Aorta (tissue), 5 donors: ENCODE results near the gene ZNF605. TPM values are rescaled to one million over a fixed set of nuclear protein-coding genes. Genes with fewer than 3 reads are reported as not detected.
"Not testable (repeated sequence)": the region's sequence is repeated elsewhere in the genome, so short reads cannot be mapped to it uniquely, and the experiment has no call there.

ENCODE experiments used
- ATAC-seq: fragments of 200-7000 bp; cut with Tn5 transposase; one replicate; pipeline ENCODE4 v1.9.1; 2022; ENCODE audit warnings: moderate library complexity; ENCODE audit not compliant: low FRiP score
- DNase-seq, 2 donors: peaks; one replicate each; pipeline ENCODE4 v3.0.0-alpha.2; 2020
- H3K27ac ChIP-seq, 2 donors: one replicate each; pipeline ENCODE4 v1.5.1; 2013; ENCODE audit warnings: low read length in 2 of 2, mild to moderate bottlenecking in 2 of 2, moderate library complexity in 2 of 2, control low read depth in 1 of 2, inconsistent platforms in 1 of 2, low read depth in 1 of 2
- H3K27me3 ChIP-seq, 2 donors: one replicate each; pipeline ENCODE4 v1.6.1; 2013; ENCODE audit warnings: control low read depth in 1 of 2, low read length in 1 of 2, mild to moderate bottlenecking in 1 of 2, moderate library complexity in 1 of 2; ENCODE audit not compliant: insufficient read depth in 2 of 2, control insufficient read depth in 1 of 2
- H3K36me3 ChIP-seq, 2 donors: one replicate each; pipeline ENCODE4 v1.6.1; 2013; ENCODE audit warnings: control low read depth in 1 of 2, low read length in 1 of 2, mild to moderate bottlenecking in 1 of 2; ENCODE audit not compliant: insufficient read depth in 2 of 2, control insufficient read depth in 1 of 2
- H3K4me1 ChIP-seq, 2 donors: one replicate each; pipeline ENCODE4 v1.6.1; 2013; ENCODE audit warnings: low read length in 2 of 2, control low read depth in 1 of 2, mild to moderate bottlenecking in 1 of 2, moderate library complexity in 1 of 2; ENCODE audit not compliant: insufficient read depth in 2 of 2, control insufficient read depth in 1 of 2
- H3K4me3 ChIP-seq, 2 donors: one replicate each; pipeline ENCODE4 v1.5.1; 2013; ENCODE audit warnings: low read length in 2 of 2, control low read depth in 1 of 2, mild to moderate bottlenecking in 1 of 2
- H3K9me3 ChIP-seq: one replicate; pipeline ENCODE4 v1.6.1; 2013; ENCODE audit warnings: mild to moderate bottlenecking, low read length; ENCODE audit not compliant: control insufficient read depth
- WGBS, 2 donors: extraction: QIAGEN DNeasy Blood & Tissue Kit; methylation state at CpG; one replicate each; pipeline ENCODE4 v1.1.7; 2013; 5-methylcytosine and 5-hydroxymethylcytosine counted together
- intact Hi-C, 2 donors: fragments of 100-400 bp; cut with DNase I; formaldehyde crosslinking; loops; one replicate each; pipeline versions ENCODE4 v1.14.2 to v1.15.0; 2022
- long read RNA-seq, 2 donors: library from polyadenylated mRNA; unstranded; transcript quantifications; one replicate each; pipeline ENCODE4 v2.0.0, GENCODE V29; 2020 to 2021
- polyA plus RNA-seq, 2 donors: library from polyadenylated mRNA; stranded (reverse); fragments of 200-250 nt; gene quantifications; one replicate each; pipeline ENCODE4 v1.2.3, GENCODE V29; 2013
- total RNA-seq, 2 donors: library from RNA; stranded (reverse); fragmentation: NEBNext Ultra II Directional; extraction: Animal tissue kit (Norgen Biotek cat#: 25700); gene quantifications; one replicate each; pipeline ENCODE4 v1.2.1, GENCODE V29; 2021
- donor health status: healthy with polysubstance abuse.
- donor health status: Bipolar disorder and iron deficiency.
- donor health status: DM: no; HTN: no; CAD: no.
- donor health status: DM: no; HTN: no; CAD: no.
- donor health status: DM: yes; HTN: yes; CAD: no.

ZNF605 gene
- total RNA-seq (10 to 100 TPM; 13.7 to 19.4 TPM), polyA plus RNA-seq (1 to 10 TPM; 1.0 to 6.8 TPM)
- long read RNA-seq, donor 1, partial matches to known transcripts = 1 of 9 reads
- long read RNA-seq, donor 1, other reads (novel, unspliced or antisense) = 8 of 9 reads
- long read RNA-seq, donor 2, partial matches to known transcripts = 1 of 4 reads
- long read RNA-seq, donor 2, other reads (novel, unspliced or antisense) = 2 of 4 reads

- H3K9me3 ChIP-seq = peaks cover 6% of the 10 kb centered on the region
- no peaks in the 10 kb centered on the region for H3K27me3 ChIP-seq
- peaks cover 2 to 4% of the 10 kb centered on the region in 2 donors for H3K4me1 ChIP-seq
- DNase-seq (peak; percentile 94 to 97), ATAC-seq (peak; percentile 95)
- WGBS, 2 donors = 2% methylated on average over 49 to 67 of the region's 67 CpGs
- H3K27ac ChIP-seq = peak within 1 kb of the TSS; percentile 83 to 93
- intact Hi-C loops = loop anchor here in 1 of 2 donors (2.0 kb wide), 1 partner anchor 47 kb away; no protein-coding TSS in a partner anchor
- H3K4me3 ChIP-seq = peak within 1 kb of the TSS; percentile 97 to 99
- no peaks in the 10 kb centered on the region for H3K36me3 ChIP-seq
These were observed at the start of gene ZNF605 for GRCh38 chr12:132956011-132956788. ZNF605 (minus strand) TSS chr12:132956306; CDS start chr12:132945635, 10,671 bp downstream.

GRCh38 chr12:132998741-132999140, 42.6 kb upstream of the ZNF605 start:
- 34 to 48% methylated on average over 1 of the region's 1 CpG for WGBS, 2 donors
- H3K36me3 ChIP-seq = peaks cover 2 to 5% of the 10 kb centered on the region in 2 donors
- intact Hi-C loops = no loop called here
- ATAC-seq = no peak
- peaks cover 38% of the 10 kb centered on the region for H3K9me3 ChIP-seq
- no peaks in the 10 kb centered on the region for H3K4me1 ChIP-seq
- no peak for DNase-seq
- no peak overlapping the region for H3K27ac ChIP-seq
- no peak overlapping the region for H3K4me3 ChIP-seq
- H3K27me3 ChIP-seq = no peaks in the 10 kb centered on the region

- Histone ChIP-seq H3K9me3 (no peaks in the 10 kb centered on the region), H3K27me3 (no peaks in the 10 kb centered on the region), H3K4me1 (peaks cover 0 to 5% of the 10 kb centered on the region in 2 donors), H3K36me3 (no peaks in the 10 kb centered on the region), H3K4me3 (peak overlapping the region; percentile 52 to 91), H3K27ac (no peak overlapping the region)
- WGBS, 2 donors = 2 to 3% methylated on average over 11 of the region's 11 CpGs
- intact Hi-C loops = loop anchor here (1.0 to 10.0 kb wide), 3 partner anchors 48 to 94 kb away; partner anchors contain the start of genes ZNF84 (in 2 of the 2) and ZNF140 (in 1 of the 2)
- DNase-seq = no peak
- ATAC-seq = no peak
These were observed 30.7 kb upstream of the ZNF605 start for GRCh38 chr12:132986885-132987225.

GRCh38 chr12:132986001-132986884, 30.1 kb upstream of the ZNF605 start, which contains the start of gene ZNF26:
ZNF26 (plus strand) TSS chr12:132986367; CDS start chr12:132986841, 474 bp downstream.
- 0 to 1% methylated on average over 76 of the region's 76 CpGs for WGBS, 2 donors
- no peaks in the 10 kb centered on the region for H3K27me3 ChIP-seq
- H3K4me3 ChIP-seq = peak within 1 kb of the TSS; percentile 52 to 91
- peaks cover 0 to 5% of the 10 kb centered on the region in 2 donors for H3K4me1 ChIP-seq
- DNase-seq (peak; percentile 94 to 96), ATAC-seq (peak; percentile 100)
- no peaks in the 10 kb centered on the region for H3K9me3 ChIP-seq
- intact Hi-C loops = loop anchor here (1.0 to 10.0 kb wide), 3 partner anchors 49 to 95 kb away; partner anchors contain the start of genes ZNF84 (in 2 of the 2) and ZNF140 (in 1 of the 2)
- H3K27ac ChIP-seq = peak within 1 kb of the TSS in 1 of 2 donors; percentile 65
- H3K36me3 ChIP-seq = no peaks in the 10 kb centered on the region

- H3K36me3 ChIP-seq, H3K27ac ChIP-seq, H3K9me3 ChIP-seq, H3K27me3 ChIP-seq, DNase-seq, intact Hi-C loops, H3K4me1 ChIP-seq, H3K4me3 ChIP-seq, ATAC-seq: not testable (repeated sequence)
- 30 to 31% methylated on average over 13 of the region's 13 CpGs for WGBS, 2 donors
These were observed 20.8 kb upstream of the ZNF605 start for GRCh38 chr12:132976870-132977269.

GRCh38 chr12:132972374-132972773, 16.3 kb upstream of the ZNF605 start:
- WGBS, 2 donors = 63 to 68% methylated on average over 1 of the region's 1 CpG
- peaks cover 6% of the 10 kb centered on the region for H3K9me3 ChIP-seq

GRCh38 chr12:132967736-132968135, 11.6 kb upstream of the ZNF605 start:
- intact Hi-C loops = no loop called here
- no peak for ATAC-seq
- no peaks in the 10 kb centered on the region for H3K4me1 ChIP-seq
- no peak overlapping the region for H3K4me3 ChIP-seq
- 89% methylated on average over 20 to 21 of the region's 21 CpGs for WGBS, 2 donors
- no peak overlapping the region for H3K27ac ChIP-seq
- H3K36me3 ChIP-seq = peaks cover 0 to 2% of the 10 kb centered on the region in 2 donors
- DNase-seq = no peak
- peaks cover 4% of the 10 kb centered on the region for H3K9me3 ChIP-seq
- H3K27me3 ChIP-seq = no peaks in the 10 kb centered on the region

More at GRCh38 chr12:132972374-132972773, 16.3 kb upstream of the ZNF605 start:
- Histone ChIP-seq H3K36me3 (peaks cover 0 to 2% of the 10 kb centered on the region in 2 donors), H3K4me1 (no peaks in the 10 kb centered on the region), H3K27me3 (no peaks in the 10 kb centered on the region), H3K27ac (no peak overlapping the region), H3K4me3 (no peak overlapping the region)
- intact Hi-C loops = no loop called here
- ATAC-seq (no peak), DNase-seq (no peak)
